Uterus (tissue), 4 donors: ENCODE results near the gene USP34. TPM values are rescaled to one million over a fixed set of nuclear protein-coding genes. Genes with fewer than 3 reads are reported as not detected.
"Not testable (repeated sequence)": the region's sequence is repeated elsewhere in the genome, so short reads cannot be mapped to it uniquely, and the experiment has no call there.

ENCODE experiments used
- DNase-seq, 2 donors: peaks; one replicate each; pipeline ENCODE4 v3.0.0-alpha.2; 2019 to 2020
- H3K27ac ChIP-seq, 2 donors: fragments of 200-600 bp; sonication (generic); 1 replicate in 1 of 2; 2 replicates in 1 of 2; pipeline ENCODE4 v1.5.1; 2016 to 2018
- H3K27me3 ChIP-seq, 2 donors: fragments of 200-600 bp; sonication (generic); one replicate each; pipeline ENCODE4 v1.5.1; 2018 to 2019; ENCODE audit warnings: control low read depth in 1 of 2
- H3K36me3 ChIP-seq, 2 donors: fragments of 200-600 bp; sonication (generic); one replicate each; pipeline ENCODE4 v1.5.1; 2019; ENCODE audit warnings: control low read depth in 1 of 2
- H3K4me1 ChIP-seq, 2 donors: fragments of 200-600 bp; sonication (generic); one replicate each; pipeline ENCODE4 v1.5.1; 2018 to 2019; ENCODE audit warnings: control low read depth in 1 of 2
- H3K4me3 ChIP-seq, 2 donors: fragments of 200-600 bp; sonication (generic); 1 replicate in 1 of 2; 2 replicates in 1 of 2; pipeline ENCODE4 v1.5.1; 2018 to 2019; ENCODE audit warnings: mild to moderate bottlenecking in 1 of 2
- H3K9me3 ChIP-seq, 2 donors: fragments of 200-600 bp; sonication (generic); one replicate each; pipeline ENCODE4 v1.5.1; 2019; ENCODE audit warnings: control low read depth in 1 of 2
- POLR2A ChIP-seq, 2 donors: fragments of 450-650 bp; IDR thresholded peaks; one replicate each; pipeline ENCODE4 v1.6.1; 2016; ENCODE audit warnings: antibody characterized with exemption in 2 of 2, mild to moderate bottlenecking in 1 of 2, moderate library complexity in 1 of 2
- intact Hi-C: fragments of 100-400 bp; cut with DNase I; formaldehyde crosslinking; loops from one replicate; pipeline ENCODE4 v1.15.1; 2023; ENCODE audit warnings: low total_unique reads
- total RNA-seq, 4 donors: library from RNA; depleted of rRNA in 3 of 4; stranded (reverse); fragments of >200 nt in 3 of 4; gene quantifications; one replicate each; pipeline versions ENCODE4 v1.1.0 to v1.2.4, GENCODE V29; 2014 to 2023
- TF ChIP-seq, protein P1 (sequence below), 4 experiments: fragments of 200-600 bp in 2 of 4; fragments of 450-650 bp in 2 of 4; sonication (generic) in 2 of 4; IDR thresholded peaks; one replicate each; pipeline ENCODE4 v1.5.1; 2016 to 2019; ENCODE audit warnings: antibody characterized with exemption in 4 of 4, mild to moderate bottlenecking in 2 of 4, moderate library complexity in 1 of 4
- donor health status: DM: yes; HTN: yes; CAD: no.

Gene USP34
- total RNA-seq, 4 donors from 2014 or later, result 93.8 to 246 (median 184) TPM

GRCh38 chr2:61158356-61158955 is 312.4 kb downstream of the USP34 start:
- Histone ChIP-seq H3K4me1 (no peaks in the 10 kb centered on the region), H3K36me3 (no peaks in the 10 kb centered on the region), H3K9me3 (no peaks in the 10 kb centered on the region), H3K27me3 (no peaks in the 10 kb centered on the region), H3K4me3 (no peak overlapping the region), H3K27ac (no peak overlapping the region)
- DNase-seq, result no peak
- intact Hi-C loops, result no loop called here
- TF ChIP-seq POLR2A (IDR thresholded peaks at IDR 0.05), result no peak
- TF ChIP-seq, protein P1, sequence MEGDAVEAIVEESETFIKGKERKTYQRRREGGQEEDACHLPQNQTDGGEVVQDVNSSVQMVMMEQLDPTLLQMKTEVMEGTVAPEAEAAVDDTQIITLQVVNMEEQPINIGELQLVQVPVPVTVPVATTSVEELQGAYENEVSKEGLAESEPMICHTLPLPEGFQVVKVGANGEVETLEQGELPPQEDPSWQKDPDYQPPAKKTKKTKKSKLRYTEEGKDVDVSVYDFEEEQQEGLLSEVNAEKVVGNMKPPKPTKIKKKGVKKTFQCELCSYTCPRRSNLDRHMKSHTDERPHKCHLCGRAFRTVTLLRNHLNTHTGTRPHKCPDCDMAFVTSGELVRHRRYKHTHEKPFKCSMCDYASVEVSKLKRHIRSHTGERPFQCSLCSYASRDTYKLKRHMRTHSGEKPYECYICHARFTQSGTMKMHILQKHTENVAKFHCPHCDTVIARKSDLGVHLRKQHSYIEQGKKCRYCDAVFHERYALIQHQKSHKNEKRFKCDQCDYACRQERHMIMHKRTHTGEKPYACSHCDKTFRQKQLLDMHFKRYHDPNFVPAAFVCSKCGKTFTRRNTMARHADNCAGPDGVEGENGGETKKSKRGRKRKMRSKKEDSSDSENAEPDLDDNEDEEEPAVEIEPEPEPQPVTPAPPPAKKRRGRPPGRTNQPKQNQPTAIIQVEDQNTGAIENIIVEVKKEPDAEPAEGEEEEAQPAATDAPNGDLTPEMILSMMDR (IDR thresholded peaks at IDR 0.05), result no peak

- Histone ChIP-seq H3K27me3 (no peaks in the 10 kb centered on the region), H3K9me3 (no peaks in the 10 kb centered on the region), H3K27ac (no peak overlapping the region), H3K4me3 (no peak overlapping the region), H3K36me3 (no peaks in the 10 kb centered on the region), H3K4me1 (no peaks in the 10 kb centered on the region)
- no peak for DNase-seq
- intact Hi-C loops, result no loop called here
- TF ChIP-seq, protein P1 (IDR thresholded peaks at IDR 0.05), result no peak
- no peak for TF ChIP-seq POLR2A (IDR thresholded peaks at IDR 0.05)
Measured at GRCh38 chr2:61157371-61158003, 313.4 kb downstream of the USP34 start.

GRCh38 chr2:61151436-61151835 is 319.5 kb downstream of the USP34 start:
- DNase-seq, result no peak
- no peaks in the 10 kb centered on the region for H3K27me3 ChIP-seq

DNA sequence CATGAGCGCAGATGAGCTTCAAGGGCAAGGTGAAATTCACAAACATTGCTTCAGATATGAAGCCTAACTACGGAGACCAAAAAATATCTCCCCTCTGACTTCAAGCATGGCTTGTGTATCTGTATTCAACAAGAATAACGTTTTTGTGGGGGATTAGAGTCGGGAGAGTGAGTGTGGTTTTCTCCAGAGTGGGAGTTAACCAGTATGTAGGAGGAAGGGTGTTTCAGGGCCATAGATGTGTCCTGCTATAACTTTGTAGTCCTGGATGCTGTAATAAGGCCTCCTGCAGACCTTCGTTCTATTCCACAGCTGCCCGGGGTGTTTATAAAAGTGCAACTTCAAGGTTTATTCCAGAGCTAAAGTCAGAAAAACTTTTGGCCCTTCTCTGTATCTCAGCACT is 321.8 kb downstream of the USP34 start:
- no peak overlapping the region for H3K27ac ChIP-seq
- H3K27me3 ChIP-seq, result no peaks in the 10 kb centered on the region
- TF ChIP-seq, protein P1 (IDR thresholded peaks at IDR 0.05), result no peak
- TF ChIP-seq POLR2A (IDR thresholded peaks at IDR 0.05), result no peak
- no peaks in the 10 kb centered on the region for H3K36me3 ChIP-seq
- no peaks in the 10 kb centered on the region for H3K4me1 ChIP-seq
- DNase-seq, result no peak
- H3K4me3 ChIP-seq, result no peak overlapping the region
- H3K9me3 ChIP-seq, result no peaks in the 10 kb centered on the region
- intact Hi-C loops, result no loop called here

More at GRCh38 chr2:61151436-61151835, 319.5 kb downstream of the USP34 start:
- no peak overlapping the region for H3K27ac ChIP-seq
- H3K9me3 ChIP-seq, result no peaks in the 10 kb centered on the region
- no peaks in the 10 kb centered on the region for H3K4me1 ChIP-seq
- TF ChIP-seq, protein P1 (IDR thresholded peaks at IDR 0.05), result no peak
- no peak for TF ChIP-seq POLR2A (IDR thresholded peaks at IDR 0.05)
- H3K36me3 ChIP-seq, result no peaks in the 10 kb centered on the region
- no peak overlapping the region for H3K4me3 ChIP-seq
- intact Hi-C loops, result no loop called here

GRCh38 chr2:61148091-61148490 is 322.8 kb downstream of the USP34 start:
- DNase-seq, H3K27me3 ChIP-seq, intact Hi-C loops: not testable (repeated sequence)

More at GRCh38 chr2:61148091-61148490, 322.8 kb downstream of the USP34 start:
- not testable (repeated sequence) for H3K9me3 ChIP-seq, H3K36me3 ChIP-seq, H3K4me3 ChIP-seq, H3K4me1 ChIP-seq, H3K27ac ChIP-seq
